GM11168 (cell line): ENCODE measurements around the gene ACVR2B.

Experiments
- in situ Hi-C: fragments of 300-500 bp; cut with MboI; formaldehyde crosslinking; loops from one replicate; pipeline ENCODE4 v1.12.0; 2022; ENCODE audit warnings: low sequenced_read_pairs; ENCODE audit not compliant: unreplicated experiment

ACVR2B gene

DNA sequence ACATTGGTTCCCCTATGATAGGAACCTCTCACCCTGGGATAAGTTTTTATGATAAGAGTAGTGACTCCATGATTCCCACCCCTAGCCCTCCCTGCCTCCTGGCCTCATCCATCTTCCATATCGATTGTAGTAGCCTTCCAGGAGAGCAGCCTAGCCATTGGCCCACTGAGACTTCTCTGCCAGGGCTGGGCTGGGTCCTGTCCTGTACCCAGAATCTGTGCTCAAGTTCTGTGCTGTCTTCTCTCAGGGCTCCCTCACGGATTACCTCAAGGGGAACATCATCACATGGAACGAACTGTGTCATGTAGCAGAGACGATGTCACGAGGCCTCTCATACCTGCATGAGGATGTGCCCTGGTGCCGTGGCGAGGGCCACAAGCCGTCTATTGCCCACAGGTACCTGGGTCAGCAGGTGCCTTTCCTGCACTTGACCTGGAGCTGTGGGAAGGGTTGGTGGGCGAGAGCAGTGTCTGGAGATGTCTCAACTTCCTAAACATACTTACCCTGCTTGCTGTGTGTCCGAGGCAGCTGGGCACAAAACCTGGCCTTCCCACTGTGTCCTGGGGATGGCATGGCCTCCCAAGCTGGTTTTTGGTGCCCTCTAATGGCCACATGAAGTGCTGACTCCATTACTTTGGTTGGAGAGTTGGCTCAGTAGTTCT, 25.9 kb downstream of the ACVR2B start:
- in situ Hi-C loops = loop anchor here (5.0 to 25.0 kb wide), 2 partner anchors 132 to 342 kb away; partner anchors contain the start of genes ACAA1, MYD88 and XYLB

DNA sequence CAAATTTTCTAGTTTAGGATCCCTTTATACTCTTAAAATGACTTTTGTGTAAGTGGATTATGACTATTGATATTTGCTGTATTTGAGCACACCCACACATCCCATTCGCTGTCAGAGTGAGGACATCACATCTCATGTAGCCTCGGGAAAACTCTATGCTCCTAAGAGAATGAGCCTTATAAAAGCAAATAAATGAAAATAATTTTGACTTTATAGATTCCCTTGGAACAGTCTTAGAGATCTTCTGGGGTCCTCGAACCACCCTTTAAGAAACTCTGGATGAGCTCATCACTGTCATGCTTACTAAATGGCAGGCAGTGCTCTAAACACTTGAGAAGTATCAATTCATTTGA, 26.4 kb downstream of the ACVR2B start:
- in situ Hi-C loops = loop anchor here (5.0 to 25.0 kb wide), 2 partner anchors 133 to 343 kb away; partner anchors contain the start of genes ACAA1, MYD88 and XYLB

DNA sequence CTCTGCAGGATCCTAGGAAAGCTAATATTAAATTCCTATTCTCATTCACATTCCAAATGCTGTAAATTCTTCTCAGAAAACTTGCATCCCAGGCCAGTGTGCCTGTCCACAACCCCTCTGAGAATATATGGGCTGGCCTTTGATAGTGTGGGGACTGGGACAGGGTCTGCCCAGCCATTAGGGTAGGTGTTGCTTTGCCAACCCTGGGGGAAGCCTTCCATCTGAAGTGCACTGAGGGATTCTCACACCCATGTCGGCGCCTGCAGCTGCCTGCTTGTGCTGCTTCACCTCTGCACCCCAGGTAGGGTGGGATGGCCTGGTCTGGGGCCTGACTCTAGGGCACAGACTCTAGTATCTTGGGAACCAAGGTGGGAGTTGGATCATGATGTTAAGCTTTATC, 27.2 kb downstream of the ACVR2B start:
- in situ Hi-C loops = loop anchor here (5.0 to 25.0 kb wide), 2 partner anchors 134 to 344 kb away; partner anchors contain the start of genes ACAA1, MYD88 and XYLB

DNA sequence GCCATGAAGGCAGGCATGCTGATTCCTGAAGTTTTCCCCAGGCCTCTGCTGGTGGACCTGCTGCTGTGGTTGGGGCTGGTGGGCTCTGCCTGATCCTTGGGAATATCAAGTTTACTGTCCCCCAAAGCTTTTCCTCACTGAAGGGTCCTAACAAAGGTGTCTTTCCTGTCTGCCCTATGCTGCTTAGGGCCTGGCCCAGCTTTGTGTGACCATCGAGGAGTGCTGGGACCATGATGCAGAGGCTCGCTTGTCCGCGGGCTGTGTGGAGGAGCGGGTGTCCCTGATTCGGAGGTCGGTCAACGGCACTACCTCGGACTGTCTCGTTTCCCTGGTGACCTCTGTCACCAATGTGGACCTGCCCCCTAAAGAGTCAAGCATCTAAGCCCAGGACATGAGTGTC, 29.3 kb downstream of the ACVR2B start:
- in situ Hi-C loops = loop anchor here (5.0 to 25.0 kb wide), 2 partner anchors 136 to 346 kb away; partner anchors contain the start of genes ACAA1, MYD88 and XYLB

DNA sequence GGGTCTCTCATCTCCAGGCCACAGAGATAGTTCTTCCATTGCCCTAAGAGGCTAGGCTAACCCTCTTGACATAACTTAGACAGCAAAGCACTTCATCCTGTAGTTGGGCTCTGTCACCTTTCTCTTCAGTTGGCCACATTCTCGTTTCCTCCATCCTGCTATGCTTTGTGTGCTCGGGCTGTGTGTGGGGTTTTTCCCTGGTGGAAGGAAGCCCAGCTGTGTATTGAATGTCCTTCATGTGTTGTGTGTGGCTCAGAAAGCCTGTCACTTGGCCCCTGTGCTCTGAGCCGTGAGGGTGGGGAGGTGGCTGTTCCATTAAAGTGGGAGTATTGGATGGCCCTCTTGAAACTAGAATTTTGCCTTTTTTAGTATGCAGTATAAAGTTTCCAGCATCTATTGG, 33.6 kb downstream of the ACVR2B start:
- in situ Hi-C loops = loop anchor here (25.0 kb wide), 1 partner anchor 350 kb away; the partner anchor contains the start of genes ACAA1 and MYD88

DNA sequence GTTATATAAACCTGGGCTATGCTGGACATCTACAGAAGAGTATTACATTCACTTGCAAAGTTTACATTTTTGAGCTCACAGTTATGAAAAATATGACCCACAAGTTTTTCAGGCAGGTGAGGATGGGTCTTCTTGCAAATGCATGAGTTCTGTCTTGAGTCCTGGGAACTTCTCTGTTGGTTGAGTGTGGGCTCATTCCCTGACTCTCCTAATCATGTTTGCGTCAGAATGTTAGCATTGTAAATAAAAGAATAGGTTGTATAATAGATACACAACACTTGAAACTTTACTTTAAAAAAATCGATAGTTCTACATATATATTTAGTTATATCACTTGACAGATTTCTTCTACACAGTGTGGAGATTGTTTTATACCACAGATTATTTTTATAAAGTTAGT, 35.3 kb downstream of the ACVR2B start:
- in situ Hi-C loops = loop anchor here (25.0 kb wide), 1 partner anchor 352 kb away; the partner anchor contains the start of genes ACAA1 and MYD88

DNA sequence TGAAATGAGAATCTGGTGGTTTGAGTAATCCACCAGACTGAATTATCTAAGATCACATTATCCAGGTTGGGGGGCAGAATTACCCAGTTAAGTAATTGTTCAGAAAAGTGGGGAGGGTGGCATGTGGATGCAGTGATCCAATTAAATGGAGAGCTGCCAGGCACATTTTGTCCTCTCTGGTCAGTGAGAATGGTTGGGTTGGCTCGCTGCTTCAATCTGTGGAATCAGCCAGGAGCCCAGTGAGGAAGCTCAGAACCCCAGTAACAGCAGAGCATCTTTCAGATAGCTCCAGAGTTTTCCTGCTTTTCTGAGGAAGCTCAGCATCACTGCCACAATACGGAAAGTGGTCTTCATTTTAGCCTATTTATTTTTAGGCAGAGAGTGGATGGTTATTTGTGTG, 36.1 kb downstream of the ACVR2B start:
- in situ Hi-C loops = loop anchor here (25.0 kb wide), 1 partner anchor 352 kb away; the partner anchor contains the start of genes ACAA1 and MYD88

DNA sequence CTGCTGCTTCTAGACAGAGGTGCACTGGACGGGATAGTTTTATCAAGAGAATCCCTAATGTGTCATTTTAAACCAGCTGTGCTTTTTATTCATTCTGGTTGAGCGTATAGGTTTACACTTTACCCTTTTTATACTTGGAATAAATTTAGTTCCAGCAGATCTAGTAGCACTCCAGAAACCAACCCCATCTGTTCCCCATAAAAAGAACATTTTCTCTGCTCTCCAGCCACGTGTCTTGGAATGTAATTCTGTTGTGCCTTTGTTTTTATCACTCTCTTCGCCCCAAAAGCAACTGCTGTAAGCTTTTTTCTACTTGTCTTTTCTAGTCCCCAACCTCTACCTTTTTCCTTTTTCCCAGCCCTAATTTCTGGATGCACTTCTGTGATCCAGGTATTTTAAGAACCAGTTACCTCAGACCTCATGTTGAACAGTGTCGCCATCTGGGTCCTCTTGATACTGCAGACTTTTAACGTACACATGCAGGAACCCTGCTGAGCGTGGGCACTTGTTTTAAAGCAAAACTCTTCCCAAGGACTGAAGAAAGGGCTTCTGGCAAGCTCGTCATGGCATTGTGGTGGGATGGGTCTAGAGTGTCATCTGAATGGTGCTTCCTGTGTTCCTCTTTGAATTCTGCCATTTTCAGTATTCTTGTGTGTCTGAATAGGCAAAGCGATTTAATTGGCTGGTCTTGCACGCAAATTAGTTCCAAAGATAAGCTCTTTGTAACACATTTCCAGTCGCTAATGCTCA, 36.8 kb downstream of the ACVR2B start:
- in situ Hi-C loops = loop anchor here (25.0 kb wide), 1 partner anchor 353 kb away; the partner anchor contains the start of genes ACAA1 and MYD88

DNA sequence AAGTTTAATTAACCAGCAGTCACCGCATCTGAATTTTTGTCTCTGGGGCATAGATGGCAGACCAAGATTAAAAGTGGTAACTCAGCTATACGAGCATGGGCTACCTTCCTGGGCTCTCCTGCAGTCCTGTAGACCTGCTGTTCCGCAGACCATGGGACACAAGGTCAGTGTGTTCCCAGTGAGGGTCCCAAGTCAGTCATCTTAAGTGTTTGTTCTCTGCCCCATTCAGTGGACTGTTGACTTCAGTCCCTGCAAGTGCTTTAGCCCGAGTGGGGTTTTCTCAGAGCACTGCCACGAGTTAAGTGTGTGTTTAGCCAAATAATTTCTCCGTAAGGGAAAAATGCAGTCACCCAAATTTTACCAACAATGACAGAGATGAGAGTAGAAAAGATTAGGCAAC, 37.5 kb downstream of the ACVR2B start:
- in situ Hi-C loops = loop anchor here (25.0 kb wide), 1 partner anchor 354 kb away; the partner anchor contains the start of genes ACAA1 and MYD88

DNA sequence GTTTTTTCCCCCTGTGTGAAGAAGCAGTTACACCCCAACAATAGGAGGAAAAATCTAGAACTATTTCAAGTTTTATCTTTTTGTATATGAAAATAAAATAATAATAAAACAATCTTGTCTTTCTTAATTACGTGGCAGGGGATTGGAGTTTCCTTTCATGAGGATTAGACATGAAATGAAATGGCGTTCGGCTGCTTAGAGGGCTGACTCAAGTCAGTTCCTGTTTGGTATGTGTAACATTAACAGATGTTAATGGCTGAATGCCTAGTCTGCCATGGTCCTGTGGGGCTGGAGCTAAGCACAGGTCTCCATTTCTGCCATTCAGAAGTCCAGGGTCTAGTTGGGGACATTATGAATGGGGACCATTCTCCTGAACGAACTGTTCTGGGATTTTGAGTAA, 39.3 kb downstream of the ACVR2B start:
- in situ Hi-C loops = loop anchor here (25.0 kb wide), 1 partner anchor 356 kb away; the partner anchor contains the start of genes ACAA1 and MYD88

DNA sequence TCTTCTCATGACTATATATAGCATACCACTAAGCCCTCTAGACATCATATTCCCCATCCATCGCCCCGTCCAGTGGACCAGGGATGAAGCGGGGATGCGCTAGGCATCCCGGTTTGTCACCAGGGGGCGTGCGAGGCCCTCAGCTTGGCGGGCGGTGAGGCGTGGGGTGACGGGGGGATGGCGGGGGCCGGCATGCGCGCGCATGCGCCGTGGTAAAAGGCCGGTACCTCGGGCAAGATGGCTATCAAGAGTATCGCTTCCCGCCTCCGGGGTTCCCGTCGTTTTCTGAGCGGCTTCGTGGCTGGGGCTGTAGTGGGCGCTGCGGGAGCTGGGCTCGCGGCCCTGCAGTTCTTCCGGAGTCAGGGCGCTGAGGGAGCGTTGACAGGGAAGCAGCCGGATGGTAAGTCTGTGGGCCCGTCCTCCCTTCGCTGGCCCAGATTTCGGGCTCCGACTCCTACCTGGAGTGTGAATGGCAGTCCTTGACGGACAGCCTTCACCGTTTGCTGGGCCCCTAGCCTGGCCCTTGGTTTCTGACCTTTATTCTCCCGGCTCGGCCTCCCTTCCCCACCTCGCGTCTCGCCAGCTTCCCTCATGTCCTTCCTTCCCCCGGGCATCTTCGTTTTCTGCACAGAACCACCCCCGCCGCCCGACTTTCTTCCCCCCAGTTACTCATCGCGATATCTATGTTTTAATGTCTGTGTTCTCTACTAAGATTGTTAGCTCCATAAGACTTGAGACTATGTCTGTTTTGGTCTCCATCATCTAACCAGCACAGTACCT, 42.6 kb downstream of the ACVR2B start, which contains the start of gene EXOG:
EXOG (plus strand) TSS at position 210 of the 780 bp plus-strand sequence; CDS start at position 238, 28 bp downstream.
- in situ Hi-C loops = loop anchor here (25.0 kb wide), 1 partner anchor 359 kb away; the partner anchor contains the start of genes ACAA1 and MYD88

DNA sequence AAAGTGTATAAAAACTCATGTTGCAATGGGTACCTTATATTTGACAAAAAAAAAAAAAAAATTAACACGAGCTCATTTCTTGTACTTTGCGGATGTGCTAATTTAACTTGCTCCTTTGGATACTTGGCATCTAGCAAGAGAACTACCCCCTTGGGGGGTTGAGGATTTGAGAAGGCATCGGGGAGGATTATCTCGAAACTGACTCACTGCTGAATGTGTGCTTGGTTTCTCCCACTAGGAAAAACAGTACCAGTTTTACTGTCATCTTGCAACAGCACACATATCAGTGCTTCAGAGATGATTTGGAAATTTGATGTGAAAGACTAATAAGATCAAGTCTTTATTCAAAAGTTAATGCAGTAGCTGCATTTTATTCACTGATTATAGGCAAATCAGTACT, 43.3 kb downstream of the ACVR2B start:
- in situ Hi-C loops = loop anchor here (25.0 kb wide), 1 partner anchor 360 kb away; the partner anchor contains the start of genes ACAA1 and MYD88

DNA sequence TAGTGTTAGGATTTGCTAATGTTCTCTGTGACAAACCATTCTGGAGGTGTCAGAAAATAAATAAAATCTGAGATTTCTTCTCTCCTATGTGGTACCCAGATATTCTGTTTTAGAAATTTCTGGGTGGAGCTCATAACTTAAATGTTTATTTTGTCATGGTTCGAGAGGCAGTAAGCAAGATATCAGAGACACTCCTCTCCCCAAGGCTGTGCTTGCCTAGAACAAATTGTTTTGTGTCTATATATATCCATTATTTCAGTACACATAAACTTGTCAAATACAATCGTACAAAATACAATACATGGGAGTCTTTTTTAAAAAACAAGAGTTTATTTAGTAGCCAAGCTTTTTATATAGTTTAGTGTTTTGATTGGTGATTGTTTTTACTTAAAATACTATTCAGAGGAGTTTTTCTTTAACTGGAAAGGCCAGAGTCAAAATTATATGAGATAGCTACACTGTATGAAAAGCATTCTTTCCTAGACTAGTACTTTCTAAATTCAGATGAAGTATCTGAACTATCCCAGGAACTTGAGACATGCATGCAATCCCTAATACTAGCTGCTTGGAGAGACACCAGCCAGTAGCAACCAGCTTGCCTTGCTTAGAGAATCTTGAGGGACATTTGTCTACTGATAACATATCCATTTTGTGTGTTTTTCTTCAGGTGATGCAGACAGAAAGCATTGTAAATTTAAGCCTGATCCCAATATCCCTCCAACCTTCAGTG, 47.2 kb downstream of the ACVR2B start:
- in situ Hi-C loops = no loop called here

DNA sequence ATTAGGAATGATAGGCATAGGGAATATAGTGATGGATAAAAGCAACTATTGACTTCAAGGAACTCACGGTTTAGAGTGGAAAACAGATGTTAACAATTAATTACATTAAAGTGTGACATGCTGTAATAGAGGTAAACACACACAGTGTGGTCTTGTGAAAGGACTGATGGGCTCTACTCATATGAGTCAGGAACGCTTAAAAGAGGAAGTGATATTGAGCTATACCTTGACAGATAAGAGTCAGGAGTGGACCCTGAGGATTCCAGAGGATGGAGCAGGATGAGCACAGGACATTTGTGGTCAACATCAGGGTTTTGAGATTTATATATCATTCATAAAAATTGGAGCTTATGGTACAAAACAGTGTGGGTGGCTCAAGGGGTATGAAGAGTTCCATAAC, 53.4 kb downstream of the ACVR2B start:
- in situ Hi-C loops = no loop called here

DNA sequence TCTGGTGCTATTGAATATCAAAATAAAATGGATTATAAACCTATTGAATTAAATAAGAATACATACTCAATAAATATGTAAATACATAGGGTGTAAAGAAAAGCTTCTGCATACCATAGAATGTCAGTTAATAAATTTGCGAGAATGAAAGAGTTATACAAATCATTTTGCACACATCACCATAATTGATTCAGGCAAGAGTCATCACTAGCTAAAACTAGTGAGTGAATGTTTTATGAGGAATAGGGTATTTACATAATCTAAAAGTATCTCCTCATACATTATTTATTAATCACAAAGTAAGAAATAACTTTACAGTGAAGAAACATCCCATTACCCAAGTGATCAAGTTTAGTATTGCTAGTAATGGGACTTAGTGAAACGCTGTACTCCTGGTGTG, 56.0 kb downstream of the ACVR2B start:
- in situ Hi-C loops = no loop called here

DNA sequence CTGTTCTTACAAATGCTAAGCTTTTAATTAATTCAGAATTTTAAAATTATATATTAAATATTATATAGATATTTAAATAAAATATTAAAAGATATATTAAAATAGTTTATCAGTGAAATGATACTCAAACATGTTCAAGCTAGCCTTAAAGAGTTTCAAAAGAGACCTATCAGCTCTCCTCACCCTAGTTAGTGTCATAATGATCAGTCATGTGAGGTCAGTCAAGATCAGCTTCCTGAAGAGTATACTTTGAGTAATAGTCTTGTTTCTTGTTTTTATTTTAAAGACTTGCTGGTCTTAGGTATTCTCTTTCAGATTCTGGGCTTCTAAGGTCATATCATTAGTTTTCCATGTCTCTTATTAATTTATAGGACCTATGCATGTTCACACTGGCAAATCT, 56.9 kb downstream of the ACVR2B start:
- in situ Hi-C loops = no loop called here

DNA sequence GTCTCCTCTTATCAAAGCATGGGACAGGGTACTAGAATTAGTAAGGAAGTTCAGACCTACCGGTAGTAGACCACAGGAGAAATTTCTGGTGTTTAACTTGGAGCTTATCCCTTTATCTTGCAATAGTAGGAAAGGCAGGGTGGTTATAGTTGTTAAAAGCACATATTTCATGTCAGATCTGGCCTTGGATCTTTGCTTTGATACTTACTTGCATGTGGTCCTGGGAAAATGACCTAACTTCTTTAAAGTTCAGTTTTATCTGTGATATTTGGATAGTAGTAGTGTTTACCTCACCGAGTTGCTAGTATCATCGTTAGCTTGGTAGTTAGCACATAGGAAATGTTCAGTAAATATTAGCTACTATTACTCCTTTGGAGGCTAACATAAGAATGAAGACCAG, 57.9 kb downstream of the ACVR2B start:
- in situ Hi-C loops = no loop called here

DNA sequence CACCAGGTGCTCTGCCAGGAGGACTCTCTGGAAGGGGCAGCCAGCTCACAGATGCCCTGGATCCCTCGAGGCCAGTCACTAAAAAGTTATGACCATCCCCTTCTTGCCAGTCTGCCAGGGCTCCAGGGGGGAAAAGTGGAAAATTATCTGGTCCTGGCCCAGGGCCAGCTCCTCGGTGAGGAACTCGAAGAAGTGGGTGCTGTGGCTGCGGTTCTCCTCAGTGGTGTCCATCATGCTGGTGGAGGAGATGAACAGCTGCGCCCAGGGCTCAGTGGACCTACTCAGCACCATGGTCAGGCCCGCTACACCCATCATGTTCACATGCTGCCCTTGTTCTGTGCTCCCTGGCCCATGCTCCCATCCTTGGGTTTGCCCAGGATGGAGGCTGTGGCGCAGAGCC, 61.7 kb downstream of the ACVR2B start:
- in situ Hi-C loops = no loop called here

DNA sequence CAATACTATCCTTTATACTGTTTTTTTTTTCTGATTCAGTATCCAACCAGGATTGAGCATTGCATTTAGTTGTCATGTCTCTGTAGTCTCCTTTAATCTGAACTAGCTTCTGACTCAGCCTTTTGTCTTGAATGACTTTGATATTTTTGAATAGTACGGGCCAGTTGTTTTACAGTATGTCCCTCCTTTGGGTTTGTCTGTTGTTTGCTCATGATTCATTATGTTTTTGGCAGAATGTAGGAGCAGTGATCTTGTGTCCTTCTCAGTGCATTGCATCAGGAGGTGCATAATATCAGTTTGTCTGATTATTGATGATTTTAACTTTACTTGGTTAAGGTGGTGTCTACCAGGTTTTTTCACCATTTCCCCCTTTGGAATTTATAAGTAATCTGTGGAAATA, 63.0 kb downstream of the ACVR2B start:
- in situ Hi-C loops = no loop called here
